SU-DHL-6 (cell line): ENCODE measurements around the gene TXLNG.

Source experiments
- CTCF ChIP-seq: fragments of 200-600 bp; sonication (generic); IDR thresholded peaks from one replicate; pipeline ENCODE4 v1.5.1; 2017; ENCODE audit warnings: antibody characterized with exemption, mild to moderate bottlenecking, low read length, moderate library complexity; ENCODE audit not compliant: insufficient read depth, poor library complexity, severe bottlenecking
- EZH2phosphoT487 ChIP-seq: fragments of 200-600 bp; sonication (generic), shearing (Covaris generic); conservative IDR thresholded peaks from 2 replicates; pipeline ENCODE4 v1.6.1; 2018; ENCODE audit warnings: mild to moderate bottlenecking, antibody characterized with exemption, low read length, moderate library complexity, mixed read lengths

- TF ChIP-seq EZH2phosphoT487 = no peak
- no peak for TF ChIP-seq CTCF
These were observed 84.0 kb downstream of the TXLNG start, which contains the start of gene RBBP7 for GRCh38 chrX:16870095-16870861.
